ENCODE measurements around the gene RIOK3.
"Not testable (repeated sequence)": the region's sequence is repeated elsewhere in the genome, so short reads cannot be mapped to it uniquely, and the experiment has no call there.

Gene RIOK3

GRCh38 chr18:23452728-23453679, at the start of gene RIOK3:
Gene RIOK3 (plus strand): TSS chr18:23453287. CDS start chr18:23453440, 153 bp downstream.
- DNase-seq (ENCODE audit: low read depth) = peak; percentile 81

- DNase-seq (ENCODE audit: low read depth) = no peak
These were observed 49.8 kb upstream of the RIOK3 start for GRCh38 chr18:23403310-23403709.

DNA sequence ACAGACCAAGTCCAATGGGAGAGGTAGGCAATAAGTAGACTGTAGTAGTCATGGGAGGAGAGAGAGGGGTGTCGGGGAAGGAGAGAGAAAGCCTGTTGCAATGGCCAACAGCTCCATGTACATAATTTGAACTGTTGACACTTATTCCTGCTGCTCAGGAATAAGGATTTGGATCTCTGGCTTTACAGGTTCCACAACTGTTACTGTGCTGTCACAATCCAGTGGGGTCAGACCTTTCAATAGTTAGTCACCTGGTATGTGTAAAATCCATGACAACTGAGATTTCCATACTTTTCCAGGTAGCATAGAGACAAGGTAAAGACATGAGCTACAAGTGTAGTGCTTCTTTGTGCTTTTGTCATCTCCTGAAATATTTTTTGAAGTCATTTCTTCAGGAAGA, 47.5 kb upstream of the RIOK3 start:
- no peak for DNase-seq (ENCODE audit: low read depth)

GRCh38 chr18:23406271-23406787, 46.8 kb upstream of the RIOK3 start:
- DNase-seq (ENCODE audit: low read depth) = no peak

- DNase-seq (ENCODE audit: low read depth) = no peak
These were observed 40.6 kb upstream of the RIOK3 start for GRCh38 chr18:23412351-23412964.

- DNase-seq (ENCODE audit: low read depth) = no peak
These were observed 37.6 kb upstream of the RIOK3 start for GRCh38 chr18:23415515-23415914.

GRCh38 chr18:23416298-23416697, 36.8 kb upstream of the RIOK3 start:
- DNase-seq (ENCODE audit: low read depth) = no peak

DNA sequence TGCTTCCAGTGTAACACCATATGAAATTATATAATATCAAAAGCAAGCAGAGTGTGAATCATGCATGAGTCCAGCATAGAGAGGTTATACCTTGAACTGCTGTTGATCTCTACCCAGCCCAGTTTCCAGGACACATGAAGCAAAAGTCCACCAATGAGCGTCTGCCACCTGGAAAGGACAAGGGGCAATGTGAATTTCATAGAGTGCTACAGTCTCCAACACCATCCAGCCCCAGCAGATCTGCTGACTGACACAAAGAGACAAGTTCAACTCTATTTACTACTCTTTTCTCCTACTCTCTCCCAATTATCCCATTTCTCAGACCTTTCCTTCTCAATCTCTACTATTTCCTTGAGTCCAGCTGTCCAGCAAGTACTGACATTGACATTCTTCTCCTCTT, 31.8 kb upstream of the RIOK3 start:
- DNase-seq (ENCODE audit: low read depth) = no peak

- peak; percentile 8 for DNase-seq (ENCODE audit: low read depth)
These were observed 30.2 kb upstream of the RIOK3 start for GRCh38 chr18:23422751-23423418.

GRCh38 chr18:23424616-23425015, 28.5 kb upstream of the RIOK3 start:
- no peak for DNase-seq (ENCODE audit: low read depth)

DNA sequence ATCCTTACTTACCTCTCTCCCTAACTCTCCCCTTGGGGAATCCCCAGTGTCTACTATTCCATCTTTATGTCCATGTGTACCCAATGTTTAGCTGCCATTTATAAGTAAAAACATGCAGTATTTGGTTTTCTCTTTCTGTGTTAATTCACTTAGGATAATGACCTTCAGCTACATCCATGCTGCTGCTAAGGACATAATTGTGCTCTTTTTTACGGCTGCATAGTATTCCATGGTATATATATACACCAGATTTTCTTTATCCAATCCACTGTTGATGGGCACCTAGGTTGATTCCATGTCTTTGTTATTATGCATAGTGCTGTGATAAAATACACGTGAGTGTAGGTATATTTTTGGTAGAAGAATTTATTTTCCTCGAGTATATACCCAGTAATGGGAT, 24.3 kb upstream of the RIOK3 start:
- no peak for DNase-seq (ENCODE audit: low read depth)

DNA sequence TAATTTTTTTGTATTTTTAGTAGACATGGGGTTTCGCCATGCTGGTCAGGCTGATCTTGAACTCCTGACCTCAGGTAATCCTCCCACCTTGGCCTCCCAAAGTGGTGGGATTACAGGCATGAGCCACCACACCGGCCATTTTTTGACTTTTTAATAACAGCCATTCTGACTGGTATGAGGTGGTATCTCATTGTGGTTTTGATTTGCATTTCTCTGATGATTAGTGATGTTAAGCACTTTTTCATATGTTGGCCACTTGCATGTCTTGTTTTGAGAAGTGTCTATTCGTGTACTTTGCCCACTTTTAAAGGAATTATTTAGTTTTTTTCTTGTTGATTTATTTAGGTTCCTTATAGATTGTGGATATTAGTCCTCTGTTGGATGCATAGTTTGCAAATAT, 23.5 kb upstream of the RIOK3 start:
- DNase-seq (ENCODE audit: low read depth) = not testable (repeated sequence)

GRCh38 chr18:23433360-23433759, 19.7 kb upstream of the RIOK3 start:
- no peak for DNase-seq (ENCODE audit: low read depth)

DNA sequence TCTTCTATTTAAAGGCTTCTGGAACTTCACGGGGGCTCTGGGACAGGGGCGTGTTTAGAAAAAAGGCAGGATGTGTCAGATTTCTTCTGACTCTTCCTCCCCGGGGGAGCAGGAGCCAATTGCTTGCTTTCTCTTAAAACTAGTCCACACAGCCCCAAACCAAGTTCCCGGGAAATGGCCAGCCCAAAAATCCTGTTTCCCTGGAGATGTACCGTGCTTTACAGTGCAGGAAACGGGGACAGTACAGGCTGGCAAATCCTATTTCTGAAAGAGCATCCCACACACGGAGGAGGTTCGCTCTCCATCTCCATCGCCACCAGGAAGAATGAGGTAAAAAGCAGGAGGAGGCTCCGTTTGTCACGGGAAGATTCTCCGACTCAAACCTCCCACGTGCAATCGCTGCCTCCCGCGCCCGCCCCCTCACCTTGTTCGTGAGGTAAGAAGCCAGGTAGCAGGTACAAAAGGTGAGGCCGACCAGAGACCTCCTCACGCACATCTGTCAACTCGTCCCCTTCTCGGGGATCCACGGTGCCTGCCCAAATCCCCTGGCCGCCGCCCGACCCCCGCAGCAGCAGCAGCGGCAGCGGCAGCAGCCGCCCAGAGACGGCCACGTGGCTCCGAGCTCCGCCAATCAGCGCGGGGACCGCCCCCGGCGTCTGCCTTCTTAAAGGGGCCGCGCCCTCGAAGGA, 15.6 kb upstream of the RIOK3 start:
- peak; percentile 61 for DNase-seq (ENCODE audit: low read depth)

- DNase-seq (ENCODE audit: low read depth) = no peak
These were observed 15.1 kb upstream of the RIOK3 start for GRCh38 chr18:23438046-23438377.

DNA sequence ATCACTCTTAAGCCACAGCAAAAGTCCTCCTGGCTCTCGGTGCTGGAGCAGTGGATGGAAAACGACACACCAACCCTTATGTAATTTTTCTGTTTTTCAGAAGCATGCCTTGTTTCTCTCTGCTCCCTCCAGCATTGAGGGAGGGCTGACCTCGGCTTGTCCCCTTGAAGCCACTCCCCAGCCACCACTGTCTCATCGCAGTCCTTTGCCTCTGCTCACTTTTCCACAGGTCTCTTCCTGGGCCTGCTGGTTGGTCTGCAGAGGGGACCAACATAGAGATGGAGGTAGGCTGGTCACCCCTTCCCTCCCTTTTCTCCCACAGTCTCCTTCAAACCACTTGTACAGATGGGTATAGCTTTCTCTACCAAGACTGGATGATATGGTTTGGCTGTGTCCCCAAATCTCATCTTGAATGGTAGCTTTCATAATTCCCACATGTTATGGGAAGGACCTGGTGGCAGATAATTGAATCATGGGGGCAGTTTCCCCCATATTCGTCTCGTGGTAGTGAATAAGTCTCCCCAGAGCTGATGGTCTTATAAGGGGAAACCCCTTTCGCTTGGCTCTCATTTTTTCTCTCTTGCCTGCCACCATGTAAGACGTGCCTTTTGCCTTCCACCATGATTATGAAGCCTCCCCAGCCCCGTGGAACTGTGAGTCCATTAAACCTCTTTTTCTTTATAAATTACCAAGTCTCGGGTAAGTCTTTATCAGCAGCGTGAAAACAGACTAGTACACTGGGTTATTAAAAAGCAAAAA, 14.3 kb upstream of the RIOK3 start:
- DNase-seq (ENCODE audit: low read depth) = no peak

DNA sequence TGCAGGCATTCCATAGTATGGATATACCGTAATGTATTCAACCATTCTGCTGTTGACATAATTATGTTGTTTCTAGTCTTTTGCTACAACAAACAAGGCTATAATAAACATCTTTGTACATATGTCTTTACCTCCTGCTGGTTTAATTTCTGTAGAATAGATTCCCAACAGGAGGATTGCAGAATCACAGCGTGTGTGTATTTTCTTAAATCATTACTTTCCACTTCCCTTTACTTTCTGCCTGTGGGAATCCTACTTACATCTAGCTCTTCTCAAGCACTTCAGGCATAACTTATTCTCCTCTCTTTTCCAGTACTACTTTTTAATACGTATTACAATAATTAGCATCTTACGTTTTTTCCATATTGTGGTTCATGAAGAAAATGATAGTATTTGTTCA, 13.0 kb upstream of the RIOK3 start:
- DNase-seq (ENCODE audit: low read depth) = no peak

DNA sequence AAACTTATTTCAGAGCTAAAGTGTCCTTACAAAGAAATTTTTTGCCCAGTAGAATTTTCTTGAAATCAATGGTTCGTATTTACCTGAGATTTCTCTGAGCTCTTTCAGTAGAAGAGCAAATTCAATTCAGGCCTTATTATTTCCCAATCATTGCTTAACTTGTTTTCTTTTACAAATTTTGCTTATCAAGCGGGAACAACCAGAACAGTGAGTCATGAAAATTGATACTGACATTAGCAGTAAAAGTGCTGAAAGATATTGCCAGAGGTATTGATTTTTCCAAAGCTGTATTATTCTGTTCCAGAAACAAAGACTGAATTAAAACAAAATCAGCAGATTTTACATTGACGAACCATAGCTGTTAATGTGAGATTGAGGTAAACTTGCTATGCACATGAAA, 10.1 kb upstream of the RIOK3 start:
- no peak for DNase-seq (ENCODE audit: low read depth)

GRCh38 chr18:23448291-23448690, 4.8 kb upstream of the RIOK3 start:
- no peak for DNase-seq (ENCODE audit: low read depth)

DNA sequence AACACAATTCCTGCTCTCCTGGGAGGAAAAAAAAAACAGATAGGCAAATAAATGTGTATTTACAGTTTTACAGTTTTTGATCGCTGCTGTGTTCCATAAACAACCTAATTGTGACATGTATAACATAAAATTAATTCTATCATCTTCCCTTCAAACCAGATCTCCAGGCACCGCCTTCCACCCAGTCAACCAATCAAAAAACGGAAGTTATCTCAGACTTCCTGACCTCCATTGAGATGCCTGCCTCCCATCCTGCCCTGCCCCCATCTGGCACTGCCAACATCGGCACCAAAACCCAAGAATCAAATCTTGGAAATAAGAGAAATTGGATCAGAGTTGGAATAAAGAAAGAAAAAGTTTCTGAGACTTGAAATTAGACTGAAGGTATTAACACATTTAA, 3.1 kb upstream of the RIOK3 start:
- no peak for DNase-seq (ENCODE audit: low read depth)

DNA sequence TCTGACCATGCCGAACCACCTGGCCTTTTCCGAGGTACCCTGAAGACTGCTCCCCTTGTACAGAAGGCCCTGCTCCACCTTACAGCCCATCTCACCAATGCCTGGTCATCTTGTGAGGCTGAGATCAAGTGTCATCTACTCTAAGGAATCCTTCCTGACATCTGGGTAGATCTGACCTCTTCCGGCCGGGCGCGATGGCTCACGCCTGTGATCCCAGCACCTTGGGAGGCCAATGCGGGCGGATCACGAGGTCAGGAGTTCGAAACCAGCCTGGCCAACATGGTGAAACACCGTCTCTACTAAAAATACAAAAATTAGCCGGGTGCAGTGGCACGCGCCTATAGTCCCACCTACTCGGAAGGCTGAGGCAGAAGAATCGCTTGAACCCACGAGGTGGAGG, 2.1 kb upstream of the RIOK3 start:
- no peak for DNase-seq (ENCODE audit: low read depth)

Measured in stimulated activated CD8-positive, alpha-beta memory T cell treated with anti-CD3 and anti-CD28 coated beads, Interleukin-12 subunit alpha, Interleukin-12 subunit beta, amount 100 ng/mL, for 1 hour (primary cell).